Sigmoid colon (tissue), 7 donors: ENCODE results near the gene TTC8. TPM values are rescaled to one million over a fixed set of nuclear protein-coding genes. Genes with fewer than 3 reads are reported as not detected.

Experiments used
- DNase-seq: peaks from one replicate; pipeline ENCODE4 v3.0.0-alpha.2; 2019
- H3K27ac ChIP-seq, 4 donors: fragments of 200-600 bp; sonication (generic); one replicate each; pipeline ENCODE4 v1.5.1; 2016 to 2019; ENCODE audit warnings: mild to moderate bottlenecking in 1 of 4
- H3K27me3 ChIP-seq, 3 donors: fragments of 200-600 bp; sonication (generic); one replicate each; pipeline ENCODE4 v1.5.1; 2019; ENCODE audit warnings: mild to moderate bottlenecking in 1 of 3
- H3K36me3 ChIP-seq, 4 donors: fragments of 200-600 bp; sonication (generic); one replicate each; pipeline ENCODE4 v1.5.1; 2016 to 2019
- H3K4me1 ChIP-seq, 4 donors: fragments of 200-600 bp; sonication (generic); one replicate each; pipeline ENCODE4 v1.5.1; 2017 to 2019
- H3K4me3 ChIP-seq, 4 donors: fragments of 200-600 bp; sonication (generic); one replicate each; pipeline ENCODE4 v1.5.1; 2017 to 2019; ENCODE audit warnings: mild to moderate bottlenecking in 2 of 4, moderate library complexity in 1 of 4
- H3K9me3 ChIP-seq, 4 donors: fragments of 200-600 bp in 3 of 4; sonication (generic) in 3 of 4; one replicate each; pipeline versions ENCODE4 v1.5.1 to v1.6.1; 2013 to 2019
- CTCF ChIP-seq, 4 experiments: fragments of 450-650 bp in 3 of 4; fragments of 200-600 bp in 1 of 4; IDR thresholded peaks; one replicate each; pipeline ENCODE4 v1.5.1; 2016 to 2019; ENCODE audit warnings: antibody characterized with exemption in 4 of 4, mild to moderate bottlenecking in 3 of 4, moderate library complexity in 2 of 4
- EP300 ChIP-seq, 4 donors: sonication (generic); formaldehyde crosslinking; IDR thresholded peaks; one replicate each; pipeline ENCODE4 v1.6.1; 2017; ENCODE audit warnings: antibody characterized with exemption in 4 of 4
- POLR2A ChIP-seq, 2 donors: fragments of 450-650 bp; IDR thresholded peaks; one replicate each; pipeline ENCODE4 v1.6.1; 2016; ENCODE audit warnings: antibody characterized with exemption in 2 of 2, mild to moderate bottlenecking in 2 of 2, moderate library complexity in 2 of 2
- POLR2AphosphoS5 ChIP-seq, 4 donors: sonication (generic); formaldehyde crosslinking; IDR thresholded peaks; one replicate each; pipeline ENCODE4 v1.6.1; 2017; ENCODE audit warnings: antibody characterized with exemption in 4 of 4
- WGBS, 2 donors: extraction: QIAGEN DNeasy Blood & Tissue Kit; methylation state at CpG; one replicate each; pipeline ENCODE4 v1.1.7; 2013; 5-methylcytosine and 5-hydroxymethylcytosine counted together
- intact Hi-C: fragments of 100-400 bp; cut with DNase I; formaldehyde crosslinking; loops from one replicate; pipeline ENCODE4 v1.15.1; 2023
- polyA plus RNA-seq, 3 donors: library from polyadenylated mRNA; stranded (reverse); fragments of 200-250 nt; gene quantifications; one replicate each; pipeline ENCODE4 v1.2.3, GENCODE V29; 2013
- total RNA-seq, 4 donors: library from RNA; depleted of rRNA; stranded (reverse); fragments of >200 nt; gene quantifications; one replicate each; pipeline ENCODE4 v1.1.0, GENCODE V29; 2016
- donor health status: healthy with polysubstance abuse.
- donor health status: Bipolar disorder and iron deficiency.
- donor health status: healthy.

The TTC8 gene
- total and polyA plus RNA-seq, 7 donors: 8.0 to 35.5 (median 17.3) TPM

- intact Hi-C loops: no loop called here
- no peaks in the 10 kb centered on the region for H3K9me3 ChIP-seq
- no peaks in the 10 kb centered on the region for H3K4me1 ChIP-seq
- H3K36me3 ChIP-seq: peaks cover 3 to 71% (median 8%) of the 10 kb centered on the region in 4 donors
- H3K4me3 ChIP-seq: no peak overlapping the region
- no peak overlapping the region for H3K27ac ChIP-seq
- 98 to 99% methylated on average over 2 of the region's 2 CpGs for WGBS, 2 donors
- no peak for DNase-seq
- TF ChIP-seq POLR2A (IDR thresholded peaks at IDR 0.05): no peak
- no peak for TF ChIP-seq CTCF (IDR thresholded peaks at IDR 0.05)
- no peak for TF ChIP-seq EP300 (IDR thresholded peaks at IDR 0.05)
- TF ChIP-seq POLR2AphosphoS5 (IDR thresholded peaks at IDR 0.05): no peak
- H3K27me3 ChIP-seq: no peaks in the 10 kb centered on the region
Observed at GRCh38 chr14:88877192-88877591, 52.7 kb downstream of the TTC8 start.

GRCh38 chr14:88879022-88879421, 54.6 kb downstream of the TTC8 start:
- H3K36me3 ChIP-seq: peaks cover 0 to 53% (median 6%) of the 10 kb centered on the region in 4 donors

GRCh38 chr14:88882236-88882635, 57.8 kb downstream of the TTC8 start:
- Histone ChIP-seq H3K9me3 (no peaks in the 10 kb centered on the region), H3K27me3 (no peaks in the 10 kb centered on the region), H3K4me3 (no peak overlapping the region), H3K36me3 (peaks cover 0 to 38% (median 6%) of the 10 kb centered on the region in 4 donors), H3K4me1 (no peaks in the 10 kb centered on the region), H3K27ac (no peak overlapping the region)
- WGBS, 2 donors: 79 to 84% methylated on average over 1 of the region's 1 CpG
- TF ChIP-seq EP300 (IDR thresholded peaks at IDR 0.05) (no peak), POLR2A (IDR thresholded peaks at IDR 0.05) (no peak), POLR2AphosphoS5 (IDR thresholded peaks at IDR 0.05) (no peak), CTCF (IDR thresholded peaks at IDR 0.05) (no peak)
- DNase-seq: no peak
- intact Hi-C loops: no loop called here

More at GRCh38 chr14:88879022-88879421, 54.6 kb downstream of the TTC8 start:
- Histone ChIP-seq H3K4me3 (no peak overlapping the region), H3K27me3 (no peaks in the 10 kb centered on the region), H3K4me1 (no peaks in the 10 kb centered on the region), H3K27ac (no peak overlapping the region), H3K9me3 (no peaks in the 10 kb centered on the region)
- intact Hi-C loops: no loop called here
- WGBS, 2 donors: 91 to 95% methylated on average over 4 of the region's 4 CpGs
- TF ChIP-seq POLR2A (IDR thresholded peaks at IDR 0.05) (no peak), POLR2AphosphoS5 (IDR thresholded peaks at IDR 0.05) (no peak), EP300 (IDR thresholded peaks at IDR 0.05) (no peak), CTCF (IDR thresholded peaks at IDR 0.05) (no peak)
- no peak for DNase-seq

- H3K36me3 ChIP-seq: no peaks in the 10 kb centered on the region
- H3K4me1 ChIP-seq: peaks cover 0 to 14% (median 8%) of the 10 kb centered on the region in 4 donors
- no peaks in the 10 kb centered on the region for H3K27me3 ChIP-seq
- H3K27ac ChIP-seq: no peak overlapping the region
- TF ChIP-seq EP300 (IDR thresholded peaks at IDR 0.05): no peak
- TF ChIP-seq POLR2A (IDR thresholded peaks at IDR 0.05): no peak
- TF ChIP-seq CTCF (IDR thresholded peaks at IDR 0.05): no peak
- TF ChIP-seq POLR2AphosphoS5 (IDR thresholded peaks at IDR 0.05): no peak
- WGBS, 2 donors: 56 to 82% methylated on average over 4 of the region's 4 CpGs
- intact Hi-C loops: no loop called here
- H3K9me3 ChIP-seq: no peaks in the 10 kb centered on the region
- no peak overlapping the region for H3K4me3 ChIP-seq
- DNase-seq: no peak
Observed at GRCh38 chr14:88895116-88895515, 70.7 kb downstream of the TTC8 start.

- Histone ChIP-seq H3K4me3 (no peak overlapping the region), H3K4me1 (peaks cover 0 to 1% (median 0%) of the 10 kb centered on the region in 4 donors), H3K27me3 (no peaks in the 10 kb centered on the region), H3K27ac (no peak overlapping the region), H3K36me3 (no peaks in the 10 kb centered on the region), H3K9me3 (peaks cover 0 to 5% (median 0%) of the 10 kb centered on the region in 4 donors)
- 87 to 89% methylated on average over 4 of the region's 4 CpGs for WGBS, 2 donors
- intact Hi-C loops: no loop called here
- no peak for TF ChIP-seq POLR2A (IDR thresholded peaks at IDR 0.05)
- no peak for TF ChIP-seq POLR2AphosphoS5 (IDR thresholded peaks at IDR 0.05)
- TF ChIP-seq EP300 (IDR thresholded peaks at IDR 0.05): no peak
- TF ChIP-seq CTCF (IDR thresholded peaks at IDR 0.05): no peak
- no peak for DNase-seq
Observed at GRCh38 chr14:88901189-88901588, 76.7 kb downstream of the TTC8 start.
